HUDEP-2 (cell line): ENCODE measurements around the gene TRPM1.

Experiments used
- DNase-seq, 76 experiments: peaks; one replicate each; lab custom pipeline; 2025; ENCODE audit not compliant: unreplicated experiment in 76 of 76; lab: John Stamatoyannopoulos, UW

The TRPM1 gene

DNA sequence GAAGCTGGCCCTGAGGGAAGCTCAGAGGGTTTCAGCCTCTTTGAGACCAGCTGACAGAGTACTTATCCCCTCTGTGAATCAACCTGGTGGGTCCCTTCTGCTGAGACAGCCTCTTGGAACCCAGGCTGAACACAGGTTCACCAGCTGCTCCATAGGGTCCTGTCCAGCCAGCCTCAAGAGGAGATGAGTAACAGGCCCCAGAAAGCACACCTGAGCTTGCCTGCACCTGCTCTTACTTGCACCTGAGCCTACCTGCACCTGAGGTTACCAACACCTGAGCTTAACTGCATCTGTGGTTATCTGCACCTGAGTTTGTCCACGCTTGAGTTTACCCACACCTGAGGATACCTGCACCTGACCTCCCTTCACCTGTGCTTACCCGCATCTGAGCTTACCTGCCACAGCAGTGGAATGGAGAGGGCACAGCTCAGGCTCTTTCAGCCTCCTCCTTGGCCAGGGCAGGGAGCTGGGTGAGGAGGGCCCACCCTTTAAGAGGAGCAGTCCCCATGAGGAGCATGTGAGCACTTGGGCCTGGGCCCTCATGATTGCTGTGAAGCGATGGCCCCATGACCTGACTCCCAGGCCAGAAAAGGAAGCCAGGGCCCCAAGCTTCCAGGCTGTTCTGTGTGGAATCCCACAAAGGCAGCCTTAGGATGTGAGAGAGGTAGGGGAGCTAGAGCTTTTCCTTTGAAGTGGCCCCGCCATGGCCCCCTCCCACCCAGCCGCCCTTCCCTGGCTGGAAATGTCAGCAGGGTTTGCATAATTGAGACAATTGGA lies at the start of gene TRPM1:
TRPM1 (minus strand) TSS at position 464 of the 777 bp plus-strand sequence. CDS start 20,370 bp downstream, outside the sequence.
- no peak for DNase-seq

DNA sequence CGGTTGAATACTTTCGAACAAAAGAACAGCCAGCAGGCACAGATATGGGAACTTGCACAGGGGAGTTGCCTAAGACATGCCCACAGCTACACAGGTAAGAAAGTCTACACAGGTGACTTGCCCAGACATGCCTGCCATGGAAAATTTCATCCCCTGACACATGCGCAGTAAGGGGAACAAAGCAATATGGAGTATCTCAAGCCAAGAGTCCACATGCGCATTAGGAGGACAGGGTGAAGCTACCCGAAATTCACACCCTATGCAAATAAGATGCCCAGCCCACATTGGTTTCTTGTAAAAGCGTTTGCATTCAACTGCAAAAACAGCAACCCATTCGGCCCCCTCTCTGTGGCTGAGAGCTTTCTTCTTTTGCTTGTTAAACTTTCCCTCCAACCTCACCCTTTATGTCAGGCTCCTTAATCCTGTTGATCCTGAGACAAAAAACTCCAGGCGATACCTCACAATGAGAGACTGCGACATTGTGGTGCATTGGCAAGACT lies 49.3 kb upstream of the TRPM1 start:
- DNase-seq = no peak

GRCh38 chr15:31149987-31150386 lies 48.5 kb upstream of the TRPM1 start:
- no peak for DNase-seq

- DNase-seq = no peak
Observed at GRCh38 chr15:31149088-31149505, 47.6 kb upstream of the TRPM1 start.

GRCh38 chr15:31148297-31149087 lies 47.0 kb upstream of the TRPM1 start:
- DNase-seq = no peak

DNA sequence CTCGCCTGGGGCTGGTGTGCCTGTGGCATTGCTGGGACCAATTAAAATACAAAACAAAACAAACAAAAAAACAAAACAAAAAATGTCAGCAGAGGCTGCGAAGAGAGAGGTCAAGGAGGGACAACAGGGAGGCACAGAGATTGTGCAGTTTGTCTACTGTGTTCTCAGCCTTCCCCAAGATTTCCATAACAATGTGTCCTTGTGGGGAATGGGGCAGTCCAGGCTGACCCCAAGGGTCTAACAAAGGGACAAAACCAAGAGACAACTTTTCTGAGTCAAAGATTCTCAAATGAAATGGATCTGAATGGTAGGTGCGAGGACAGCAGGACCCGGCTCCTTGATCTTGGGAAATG lies 46.4 kb upstream of the TRPM1 start:
- DNase-seq = no peak

- no peak for DNase-seq
Observed at GRCh38 chr15:31147456-31147855, 45.9 kb upstream of the TRPM1 start.

GRCh38 chr15:31145271-31145911 lies 43.9 kb upstream of the TRPM1 start:
- DNase-seq = no peak

GRCh38 chr15:31141792-31142191 lies 40.3 kb upstream of the TRPM1 start:
- no peak for DNase-seq

GRCh38 chr15:31136607-31137328 lies 35.2 kb upstream of the TRPM1 start:
- no peak for DNase-seq

DNA sequence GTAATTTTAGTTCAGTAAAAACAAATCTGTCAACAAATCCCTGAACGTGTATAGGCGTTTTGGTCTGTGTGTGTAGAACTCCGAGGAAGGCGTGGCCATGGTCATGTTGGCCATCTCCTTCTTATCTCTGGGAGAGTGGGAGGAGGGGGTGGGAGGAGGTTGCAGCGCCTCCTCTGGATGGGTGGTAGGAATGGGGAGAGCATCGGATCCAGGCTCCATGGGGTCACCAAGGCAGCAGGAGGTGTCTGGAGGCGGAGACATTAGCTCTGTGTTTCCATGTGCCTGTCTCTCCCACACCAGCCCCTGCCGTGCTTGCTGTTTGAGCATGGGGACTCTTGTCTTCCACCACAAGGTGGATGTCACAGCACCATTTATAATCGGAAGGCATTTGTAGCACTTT lies 34.5 kb upstream of the TRPM1 start:
- DNase-seq = no peak

DNA sequence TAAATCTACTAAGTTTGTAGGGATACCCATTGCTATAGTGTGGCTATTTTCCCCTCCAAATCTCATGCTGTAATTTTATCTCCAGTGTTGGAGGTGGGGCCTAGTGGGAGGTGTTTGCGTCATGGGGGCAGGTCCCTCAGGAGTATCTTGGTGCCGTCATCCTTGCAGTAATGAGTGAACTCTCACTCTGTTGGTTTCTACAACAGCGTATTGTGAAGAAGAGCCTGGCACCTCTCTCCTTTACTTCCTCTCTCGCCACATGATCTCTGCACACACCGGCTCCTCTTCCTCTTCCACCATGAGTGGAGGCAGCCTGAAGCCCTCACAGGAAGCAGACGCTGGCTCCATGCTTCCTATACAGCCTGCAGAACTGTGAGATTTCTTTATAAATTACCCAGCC lies 34.0 kb upstream of the TRPM1 start:
- DNase-seq = no peak

- DNase-seq = no peak
Observed at GRCh38 chr15:31133890-31134289, 32.4 kb upstream of the TRPM1 start.

DNA sequence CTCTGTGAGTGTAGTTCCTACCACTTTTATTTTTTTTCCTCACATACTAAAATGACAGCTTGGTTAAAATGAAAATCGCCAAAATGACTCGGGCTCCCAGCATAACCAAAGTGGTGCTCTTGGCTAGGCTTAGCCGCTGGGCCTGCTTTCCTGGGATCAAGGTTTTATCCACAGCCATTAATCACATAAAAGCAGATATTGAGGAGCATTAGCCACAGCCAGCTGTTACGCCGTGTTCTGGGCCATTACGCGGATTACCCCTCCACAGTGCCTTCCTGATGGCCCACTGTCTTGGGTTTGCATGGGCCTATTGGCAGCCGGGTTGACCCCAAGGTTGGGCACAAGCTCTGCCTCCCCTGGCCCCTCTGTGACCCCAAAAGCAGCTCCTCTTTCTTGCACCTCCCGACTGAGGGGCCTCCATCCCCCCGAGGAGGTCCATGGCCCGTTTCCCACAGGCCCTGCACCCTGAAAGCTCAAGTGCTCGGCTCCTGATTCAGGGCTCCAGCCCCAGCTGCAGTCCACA lies 30.4 kb upstream of the TRPM1 start:
- DNase-seq = no peak

DNA sequence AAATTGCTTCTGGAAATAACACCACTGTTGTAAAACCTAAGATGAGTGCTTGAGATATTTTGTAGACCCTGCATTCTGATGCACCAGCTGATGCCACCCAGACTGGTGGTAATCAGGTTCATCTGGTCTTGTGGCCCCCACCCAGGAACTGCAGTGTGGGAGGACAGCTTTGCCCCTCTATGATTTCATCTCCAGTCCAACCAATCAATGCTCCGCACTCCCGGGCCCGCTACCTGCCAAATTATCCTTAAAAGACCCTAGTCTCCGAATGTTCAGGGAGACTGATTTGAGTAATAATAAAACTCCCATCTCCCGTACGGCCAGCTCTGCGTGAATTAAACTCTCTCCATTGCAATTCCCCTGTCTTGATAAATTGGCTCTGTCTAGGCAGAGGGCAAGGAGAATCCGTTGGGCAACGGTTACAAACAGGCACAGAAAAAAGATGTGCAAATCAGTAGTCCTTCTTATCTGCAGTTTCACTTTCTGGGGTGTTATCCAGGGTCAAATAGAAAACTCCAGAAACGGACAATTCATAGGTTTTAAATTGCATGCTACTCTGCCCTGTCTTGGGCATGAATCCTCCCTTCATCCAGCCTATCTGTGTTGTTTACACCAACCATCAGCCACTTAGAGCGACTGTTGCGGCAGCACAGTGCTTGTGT lies 29.2 kb upstream of the TRPM1 start:
- DNase-seq = no peak

DNA sequence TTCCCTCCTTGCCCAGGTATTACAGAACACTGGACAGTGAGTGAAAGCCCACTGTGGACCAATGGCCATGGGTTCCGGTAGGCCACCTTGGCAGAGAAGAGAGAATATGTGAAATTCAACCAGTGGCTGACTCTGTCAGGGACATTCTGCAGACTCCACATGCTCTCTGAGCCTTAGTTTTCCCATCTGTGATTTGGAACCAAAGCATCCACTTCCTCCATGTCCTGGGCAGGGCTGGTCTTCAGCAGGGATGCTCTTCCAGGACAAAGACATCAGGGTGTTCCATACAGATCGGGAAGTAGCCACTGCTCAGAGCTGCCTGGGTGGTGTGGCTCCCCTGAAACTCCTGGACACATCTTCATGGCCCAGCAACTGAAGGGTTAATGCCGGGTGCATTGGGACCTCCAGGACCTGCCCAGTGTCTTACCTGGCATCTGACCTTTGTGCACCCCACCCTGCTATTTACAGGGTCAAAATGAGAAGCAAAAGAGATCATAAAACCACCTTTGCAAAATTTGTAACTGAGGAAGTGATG lies 28.3 kb upstream of the TRPM1 start:
- no peak for DNase-seq

DNA sequence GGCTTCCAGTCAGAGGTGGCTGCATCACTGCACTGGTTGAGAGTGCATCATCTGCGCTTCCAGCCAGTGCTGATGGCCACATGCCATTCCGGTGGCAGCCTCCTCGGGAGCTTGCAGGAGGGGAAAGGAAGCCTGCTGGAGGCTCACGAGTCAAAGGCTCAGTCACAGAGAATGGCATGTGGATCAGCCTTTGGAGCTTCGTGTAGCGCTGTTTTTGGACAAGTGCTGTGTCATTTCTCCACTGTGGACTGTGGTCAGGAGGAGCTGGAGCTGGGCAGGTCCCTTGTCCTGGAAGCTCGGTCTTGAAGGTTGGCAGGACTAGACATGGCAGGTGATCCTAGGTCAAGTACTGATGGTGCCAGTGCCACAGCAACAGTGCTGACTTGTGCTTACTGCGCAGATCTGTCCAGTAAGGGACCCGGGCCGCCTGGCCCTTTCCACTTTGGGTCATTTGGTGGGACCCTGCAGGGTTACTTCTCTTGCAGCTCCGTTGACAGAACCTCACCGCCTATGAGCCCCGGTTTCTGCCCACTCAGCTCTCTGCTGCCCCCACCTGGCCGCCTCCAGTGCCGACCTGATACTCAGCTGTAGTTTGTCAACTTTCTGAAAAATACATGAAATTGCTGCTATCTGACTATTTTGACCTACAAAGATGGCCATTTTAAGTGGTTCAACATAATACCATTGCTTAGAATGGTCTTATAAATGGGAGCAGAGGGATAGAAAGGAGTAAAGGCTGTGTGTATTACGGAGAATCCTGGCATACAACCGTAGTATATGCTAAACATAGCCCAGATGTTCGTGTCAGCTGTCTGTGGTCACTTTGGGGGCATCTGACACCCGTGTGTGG lies 27.6 kb upstream of the TRPM1 start:
- DNase-seq = peak in 56 of 76 experiments; percentile 2 to 75 (median 48)

DNA sequence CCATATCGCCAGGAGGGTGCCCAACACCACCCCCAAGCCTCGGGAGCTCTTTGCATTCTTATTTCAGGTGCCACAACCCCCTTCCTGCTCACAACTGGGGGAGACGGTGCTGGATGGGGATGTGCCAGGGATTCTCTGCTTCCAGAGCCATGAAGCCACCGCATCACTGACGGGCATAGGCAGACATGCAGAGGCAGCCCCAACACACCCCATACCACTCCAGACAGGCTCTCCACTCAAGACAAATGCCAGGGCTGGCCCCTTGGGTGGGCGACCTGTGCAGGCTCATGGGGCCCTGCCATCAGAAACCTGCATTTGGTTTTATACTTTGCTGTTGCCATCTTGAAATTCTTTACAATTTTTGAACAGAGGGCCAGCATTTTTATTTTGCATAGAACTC lies 27.0 kb upstream of the TRPM1 start:
- no peak for DNase-seq
